HepG2 (cell line): ENCODE data around the gene RPA1. TPM values are rescaled to one million over a fixed set of nuclear protein-coding genes. Genes with fewer than 3 reads are reported as not detected.

Experiments
- FOSL2 ChIP-seq: sonication (generic); formaldehyde crosslinking; IDR thresholded peaks from 2 replicates; pipeline ENCODE4 v1.4.0; 2020; ENCODE audit warnings: missing genetic modification reagents
- HDAC2 ChIP-seq: sonication (generic); formaldehyde crosslinking; IDR thresholded peaks from 2 replicates; pipeline ENCODE4 v1.4.0; 2020; ENCODE audit warnings: missing genetic modification reagents
- HES4 ChIP-seq: sonication (generic); formaldehyde crosslinking; IDR thresholded peaks from 2 replicates; pipeline ENCODE4 v1.9.0; 2021; ENCODE audit warnings: mild to moderate bottlenecking, missing genetic modification reagents, borderline replicate concordance
- HOXA3 ChIP-seq: sonication (generic); formaldehyde crosslinking; IDR thresholded peaks from 2 replicates; pipeline ENCODE4 v1.5.0; 2020; ENCODE audit warnings: missing genetic modification reagents
- LCORL ChIP-seq, 2 experiments: fragments of 450-650 bp in 1 of 2; sonication (generic) in 1 of 2; formaldehyde crosslinking in 1 of 2; IDR thresholded peaks; 2 replicates each; pipeline versions ENCODE4 v1.5.0 to v1.6.1; 2017 to 2020; ENCODE audit warnings: antibody characterized with exemption in 1 of 2, missing genetic modification reagents in 1 of 2
- MTA1 ChIP-seq: sonication (generic); formaldehyde crosslinking; IDR thresholded peaks from 2 replicates; pipeline ENCODE4 v1.4.0; 2020; ENCODE audit warnings: missing genetic modification reagents, mild to moderate bottlenecking, borderline replicate concordance
- MYC ChIP-seq: sonication (generic); formaldehyde crosslinking; IDR thresholded peaks from 2 replicates; pipeline ENCODE4 v1.9.0; 2021; ENCODE audit warnings: missing genetic modification reagents, borderline replicate concordance
- NR2C2 ChIP-seq: sonication (generic); formaldehyde crosslinking; IDR thresholded peaks from 2 replicates; pipeline ENCODE4 v1.4.0; 2020; ENCODE audit warnings: missing genetic modification reagents, mild to moderate bottlenecking, moderate library complexity, borderline replicate concordance
- RARA ChIP-seq: IDR thresholded peaks from 2 replicates; pipeline ENCODE4 v1.6.1; 2016; ENCODE audit warnings: missing genetic modification reagents, missing compliant biosample characterization
- RCOR2 ChIP-seq: IDR thresholded peaks from 2 replicates; pipeline ENCODE4 v1.6.1; 2016; ENCODE audit warnings: missing biosample characterization, missing genetic modification reagents
- SOX13 ChIP-seq, 3 experiments: fragments of 450-650 bp in 1 of 3; sonication (generic) in 1 of 3; formaldehyde crosslinking in 1 of 3; IDR thresholded peaks in 2 of 3; conservative IDR thresholded peaks in 1 of 3; 2 replicates each; pipeline versions ENCODE4 v1.5.0 to v1.6.1; 2016 to 2020; ENCODE audit warnings: antibody characterized with exemption in 1 of 3, mild to moderate bottlenecking in 1 of 3, missing compliant biosample characterization in 1 of 3, missing genetic modification reagents in 1 of 3, moderate library complexity in 1 of 3
- SOX6 ChIP-seq, 2 experiments: fragments of 450-650 bp in 1 of 2; sonication (generic) in 1 of 2; formaldehyde crosslinking in 1 of 2; IDR thresholded peaks; 2 replicates each; pipeline versions ENCODE4 v1.4.0 to v1.6.1; 2017 to 2020; ENCODE audit warnings: antibody characterized with exemption in 1 of 2, mild to moderate bottlenecking in 1 of 2, missing genetic modification reagents in 1 of 2
- TAF15 ChIP-seq: fragments of 200-400 bp; formaldehyde crosslinking; IDR thresholded peaks from one replicate; pipeline ENCODE4 v1.6.1; 2018; ENCODE audit warnings: mild to moderate bottlenecking, low read depth, low read length; ENCODE audit not compliant: poor library complexity, severe bottlenecking
- TBX2 ChIP-seq: sonication (generic); formaldehyde crosslinking; IDR thresholded peaks from 2 replicates; pipeline ENCODE4 v1.5.0; 2020; ENCODE audit warnings: missing genetic modification reagents, mild to moderate bottlenecking, borderline replicate concordance
- ZBTB7B ChIP-seq: sonication (generic); formaldehyde crosslinking; IDR thresholded peaks from 2 replicates; pipeline ENCODE4 v1.4.0; 2020; ENCODE audit warnings: missing genetic modification reagents
- ZFX ChIP-seq: sonication (generic); formaldehyde crosslinking; IDR thresholded peaks from 2 replicates; pipeline ENCODE4 v1.4.0; 2020; ENCODE audit warnings: mild to moderate bottlenecking, low read depth, missing genetic modification reagents, moderate library complexity
- ZNF225 ChIP-seq: sonication (generic); formaldehyde crosslinking; IDR thresholded peaks from 2 replicates; pipeline ENCODE4 v1.4.0; 2020; ENCODE audit warnings: mild to moderate bottlenecking, missing genetic modification reagents
- ZNF296 ChIP-seq: sonication (generic); formaldehyde crosslinking; conservative IDR thresholded peaks from 2 replicates; pipeline ENCODE4 v1.5.0; 2020; ENCODE audit warnings: mild to moderate bottlenecking, missing genetic modification reagents
- ZNF775 ChIP-seq: sonication (generic); formaldehyde crosslinking; IDR thresholded peaks from 2 replicates; pipeline ENCODE4 v1.4.0; 2020; ENCODE audit warnings: missing genetic modification reagents, mild to moderate bottlenecking, moderate library complexity, borderline replicate concordance
- polyA plus RNA-seq, 8 experiments: library from polyadenylated mRNA; depleted of rRNA in 3 of 8; stranded (reverse) in 7 of 8; unstranded in 1 of 8; fragments of >200 nt; fragmentation: Illumina TruSeq in 4 of 8; extraction: Trizol in 4 of 8; gene quantifications; 2 replicates each; pipeline versions ENCODE4 v1.2.1 to v1.2.3, GENCODE V29; 2011 to 2016; ENCODE audit warnings: low read depth in 4 of 8, missing spikeins in 1 of 8, mixed read lengths in 1 of 8; ENCODE audit not compliant: insufficient read depth in 1 of 8
- total RNA-seq, 5 experiments: library from RNA; depleted of rRNA; stranded (reverse); fragments of >200 nt; fragmentation: Illumina TruSeq; extraction: Trizol; gene quantifications; 2 replicates each; pipeline ENCODE4 v1.2.3, GENCODE V29; 2016; ENCODE audit warnings: low read depth in 1 of 5
- TF ChIP-seq, protein P1 (sequence below): sonication (generic); formaldehyde crosslinking; IDR thresholded peaks from 2 replicates; pipeline ENCODE4 v1.4.0; 2020; ENCODE audit warnings: missing genetic modification reagents
- TF ChIP-seq, protein P2 (sequence below): IDR thresholded peaks from 2 replicates; pipeline ENCODE4 v1.6.1; 2016; ENCODE audit warnings: missing genetic modification reagents, missing compliant biosample characterization
- TF ChIP-seq, protein P3 (sequence below): sonication (generic); formaldehyde crosslinking; IDR thresholded peaks from 2 replicates; pipeline ENCODE4 v1.4.0; 2020; ENCODE audit warnings: missing genetic modification reagents

Gene RPA1
- total and polyA plus RNA-seq, 2 of the 13 experiments (the other 11 are each of a cell fraction or from before 2014, with no cell fraction given), result 13.9 to 37.6 TPM

DNA sequence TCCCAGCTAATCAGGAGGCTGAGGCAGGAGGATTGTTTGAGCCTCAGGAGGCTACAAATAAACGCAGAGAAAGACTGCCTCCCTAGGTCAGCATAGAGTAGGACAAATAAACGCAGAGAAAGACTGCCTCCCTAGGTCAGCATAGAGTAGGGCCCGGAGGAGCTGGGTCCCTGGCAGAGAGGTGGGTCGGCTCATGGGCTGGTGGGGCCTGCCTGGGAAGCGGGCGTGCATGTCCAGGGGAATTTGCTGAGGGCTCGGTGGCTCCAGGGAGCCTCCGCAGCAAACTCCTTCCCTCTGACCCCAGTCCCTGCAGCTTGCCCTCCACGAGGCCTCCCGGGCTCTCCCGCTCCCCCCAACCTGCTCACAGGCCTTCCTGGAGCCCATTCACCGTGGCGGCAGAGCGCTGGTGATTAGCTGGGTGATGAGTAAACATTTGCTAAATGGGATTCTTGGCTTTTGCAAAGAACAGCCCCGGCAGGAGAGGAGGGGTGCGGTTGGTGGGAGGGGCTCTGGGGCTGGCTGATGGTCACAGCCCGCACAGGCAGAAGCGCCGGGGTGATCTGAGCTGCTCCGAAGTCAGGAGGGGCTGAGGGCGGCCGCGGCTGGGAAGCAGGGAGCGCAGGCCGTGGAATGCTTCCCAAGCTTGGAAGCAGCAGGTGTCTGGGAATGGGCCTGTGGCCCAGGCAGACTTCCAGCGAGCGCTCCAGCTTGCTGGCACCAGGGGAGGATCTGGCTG lies 102.2 kb downstream of the RPA1 start (continued):
- TF ChIP-seq RARA (CRISPR knock-in tag), result no peak
- no peak for TF ChIP-seq SOX13 (IDR thresholded peaks at IDR 0.05)
- TF ChIP-seq SOX13 (CRISPR knock-in tag; conservative IDR thresholded peaks at IDR 0.05 in 1 of 2, IDR thresholded peaks at IDR 0.05 in 1 of 2), result peak in 1 of 2 experiments; percentile 16; a peak in 1 of 4 replicates
- TF ChIP-seq MYC (CRISPR knock-in tag), result peak; percentile 22; the same call in 1 of the 2 replicates
- no peak for TF ChIP-seq NR2C2
- 0 out of 2 replicates have a peak, but pooled peaks have one; percentile 36 for TF ChIP-seq ZNF225 (CRISPR knock-in tag)
- TF ChIP-seq RCOR2 (CRISPR knock-in tag), result no peak
- TF ChIP-seq HES4 (CRISPR knock-in tag), result peak; percentile 26; the same call in 1 of the 2 replicates
- peak; percentile 19; the same call in 1 of the 2 replicates for TF ChIP-seq HOXA3 (CRISPR knock-in tag)
- TF ChIP-seq, protein P1, sequence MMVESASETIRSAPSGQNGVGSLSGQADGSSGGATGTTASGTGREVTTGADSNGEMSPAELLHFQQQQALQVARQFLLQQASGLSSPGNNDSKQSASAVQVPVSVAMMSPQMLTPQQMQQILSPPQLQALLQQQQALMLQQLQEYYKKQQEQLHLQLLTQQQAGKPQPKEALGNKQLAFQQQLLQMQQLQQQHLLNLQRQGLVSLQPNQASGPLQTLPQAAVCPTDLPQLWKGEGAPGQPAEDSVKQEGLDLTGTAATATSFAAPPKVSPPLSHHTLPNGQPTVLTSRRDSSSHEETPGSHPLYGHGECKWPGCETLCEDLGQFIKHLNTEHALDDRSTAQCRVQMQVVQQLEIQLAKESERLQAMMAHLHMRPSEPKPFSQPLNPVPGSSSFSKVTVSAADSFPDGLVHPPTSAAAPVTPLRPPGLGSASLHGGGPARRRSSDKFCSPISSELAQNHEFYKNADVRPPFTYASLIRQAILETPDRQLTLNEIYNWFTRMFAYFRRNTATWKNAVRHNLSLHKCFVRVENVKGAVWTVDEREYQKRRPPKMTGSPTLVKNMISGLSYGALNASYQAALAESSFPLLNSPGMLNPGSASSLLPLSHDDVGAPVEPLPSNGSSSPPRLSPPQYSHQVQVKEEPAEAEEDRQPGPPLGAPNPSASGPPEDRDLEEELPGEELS (CRISPR knock-in tag), result peak; percentile 28; the same call in 1 of the 2 replicates
- TF ChIP-seq HDAC2, result no peak
- TF ChIP-seq MTA1 (CRISPR knock-in tag), result 0 out of 2 replicates have a peak, but pooled peaks have one; percentile 20
- TF ChIP-seq SOX6 (IDR thresholded peaks at IDR 0.05), result no peak
- 0 out of 2 replicates have a peak, but pooled peaks have one; percentile 10 for TF ChIP-seq SOX6 (CRISPR knock-in tag; IDR thresholded peaks at IDR 0.05)
- TF ChIP-seq TBX2 (CRISPR knock-in tag), result peak; percentile 56; the same call in 1 of the 2 replicates
- TF ChIP-seq, protein P2, sequence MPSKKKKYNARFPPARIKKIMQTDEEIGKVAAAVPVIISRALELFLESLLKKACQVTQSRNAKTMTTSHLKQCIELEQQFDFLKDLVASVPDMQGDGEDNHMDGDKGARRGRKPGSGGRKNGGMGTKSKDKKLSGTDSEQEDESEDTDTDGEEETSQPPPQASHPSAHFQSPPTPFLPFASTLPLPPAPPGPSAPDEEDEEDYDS (CRISPR knock-in tag), result 0 out of 2 replicates have a peak, but pooled peaks have one; percentile 13
- TF ChIP-seq ZBTB7B (CRISPR knock-in tag), result 0 out of 2 replicates have a peak, but pooled peaks have one; percentile 46
- TF ChIP-seq, protein P3, sequence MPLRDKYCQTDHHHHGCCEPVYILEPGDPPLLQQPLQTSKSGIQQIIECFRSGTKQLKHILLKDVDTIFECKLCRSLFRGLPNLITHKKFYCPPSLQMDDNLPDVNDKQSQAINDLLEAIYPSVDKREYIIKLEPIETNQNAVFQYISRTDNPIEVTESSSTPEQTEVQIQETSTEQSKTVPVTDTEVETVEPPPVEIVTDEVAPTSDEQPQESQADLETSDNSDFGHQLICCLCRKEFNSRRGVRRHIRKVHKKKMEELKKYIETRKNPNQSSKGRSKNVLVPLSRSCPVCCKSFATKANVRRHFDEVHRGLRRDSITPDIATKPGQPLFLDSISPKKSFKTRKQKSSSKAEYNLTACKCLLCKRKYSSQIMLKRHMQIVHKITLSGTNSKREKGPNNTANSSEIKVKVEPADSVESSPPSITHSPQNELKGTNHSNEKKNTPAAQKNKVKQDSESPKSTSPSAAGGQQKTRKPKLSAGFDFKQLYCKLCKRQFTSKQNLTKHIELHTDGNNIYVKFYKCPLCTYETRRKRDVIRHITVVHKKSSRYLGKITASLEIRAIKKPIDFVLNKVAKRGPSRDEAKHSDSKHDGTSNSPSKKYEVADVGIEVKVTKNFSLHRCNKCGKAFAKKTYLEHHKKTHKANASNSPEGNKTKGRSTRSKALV, result no peak
- TF ChIP-seq LCORL (IDR thresholded peaks at IDR 0.05), result no peak
- TF ChIP-seq LCORL (CRISPR knock-in tag; IDR thresholded peaks at IDR 0.05), result peak; percentile 44; the same call in 1 of the 2 replicates
- no peak for TF ChIP-seq ZNF296 (CRISPR knock-in tag)
- peak; percentile 39; the same call in 1 of the 2 replicates for TF ChIP-seq ZFX
- TF ChIP-seq TAF15, result no peak
- TF ChIP-seq ZNF775 (CRISPR knock-in tag), result no peak
- no peak for TF ChIP-seq FOSL2
